ENCODE data around the gene PRADC1.

DNA sequence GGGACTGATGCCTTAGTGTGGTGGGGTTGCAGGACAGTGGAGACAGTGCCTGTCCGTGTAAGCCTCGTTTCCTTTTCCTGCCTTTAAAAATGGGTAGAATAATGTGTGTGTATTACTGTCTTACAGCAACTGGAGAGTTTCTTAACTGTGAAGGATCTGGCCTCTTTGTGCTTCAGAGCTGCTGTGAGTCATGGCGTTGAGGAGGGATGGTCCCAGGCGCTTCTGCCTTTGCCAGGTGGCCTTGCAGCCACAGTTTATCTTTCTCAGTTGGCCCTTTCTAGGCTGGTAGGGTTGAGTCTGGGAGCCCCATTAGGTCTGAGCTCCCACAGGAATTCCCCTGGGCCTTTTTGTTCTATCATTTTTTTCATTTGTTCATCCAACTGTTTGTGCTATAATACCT lies 9.2 kb downstream of the PRADC1 start:
- TF ChIP-seq, protein P1, sequence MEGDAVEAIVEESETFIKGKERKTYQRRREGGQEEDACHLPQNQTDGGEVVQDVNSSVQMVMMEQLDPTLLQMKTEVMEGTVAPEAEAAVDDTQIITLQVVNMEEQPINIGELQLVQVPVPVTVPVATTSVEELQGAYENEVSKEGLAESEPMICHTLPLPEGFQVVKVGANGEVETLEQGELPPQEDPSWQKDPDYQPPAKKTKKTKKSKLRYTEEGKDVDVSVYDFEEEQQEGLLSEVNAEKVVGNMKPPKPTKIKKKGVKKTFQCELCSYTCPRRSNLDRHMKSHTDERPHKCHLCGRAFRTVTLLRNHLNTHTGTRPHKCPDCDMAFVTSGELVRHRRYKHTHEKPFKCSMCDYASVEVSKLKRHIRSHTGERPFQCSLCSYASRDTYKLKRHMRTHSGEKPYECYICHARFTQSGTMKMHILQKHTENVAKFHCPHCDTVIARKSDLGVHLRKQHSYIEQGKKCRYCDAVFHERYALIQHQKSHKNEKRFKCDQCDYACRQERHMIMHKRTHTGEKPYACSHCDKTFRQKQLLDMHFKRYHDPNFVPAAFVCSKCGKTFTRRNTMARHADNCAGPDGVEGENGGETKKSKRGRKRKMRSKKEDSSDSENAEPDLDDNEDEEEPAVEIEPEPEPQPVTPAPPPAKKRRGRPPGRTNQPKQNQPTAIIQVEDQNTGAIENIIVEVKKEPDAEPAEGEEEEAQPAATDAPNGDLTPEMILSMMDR (IDR thresholded peaks at IDR 0.05; ENCODE audit: borderline replicate concordance, extremely low read depth, low read length, poor library complexity, severe bottlenecking), result no peak
- no peak for TF ChIP-seq EZH2 (IDR thresholded peaks at IDR 0.05; ENCODE audit: borderline replicate concordance, low read depth, low read length, severe bottlenecking)

Data from DND-41 (cell line).